Kidney glomerular epithelial cell (primary cell): ENCODE measurements around the gene PKNOX2.

Experiments used
- DNase-seq: peaks from one replicate; lab custom pipeline; 2025; lab: John Stamatoyannopoulos, UW

PKNOX2 gene

DNA sequence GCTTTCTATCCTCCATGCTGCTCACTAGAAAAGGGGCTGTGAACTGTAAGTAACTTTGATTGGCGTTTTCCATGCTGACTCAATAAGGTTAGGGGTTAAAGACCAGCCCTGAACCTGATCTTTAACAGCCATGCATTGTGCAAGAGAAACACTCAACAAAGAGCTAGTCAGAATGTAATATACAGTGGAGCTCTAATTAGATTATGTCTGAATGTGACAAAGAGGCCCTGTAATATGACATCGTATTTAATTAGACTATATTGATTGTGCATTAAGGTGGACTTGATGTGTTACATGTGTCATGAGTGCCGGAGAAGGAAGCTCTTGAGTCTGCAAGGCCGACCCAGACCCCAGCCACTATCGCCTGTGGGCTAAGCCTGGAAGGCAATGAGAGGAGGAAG lies 70.5 kb downstream of the PKNOX2 start:
- no peak for DNase-seq

GRCh38 chr11:125236072-125236825 lies 71.7 kb downstream of the PKNOX2 start:
- DNase-seq: no peak

GRCh38 chr11:125239585-125240560 lies 75.3 kb downstream of the PKNOX2 start:
- DNase-seq: no peak

- no peak for DNase-seq
Observed at GRCh38 chr11:125241104-125241503, 76.6 kb downstream of the PKNOX2 start.

DNA sequence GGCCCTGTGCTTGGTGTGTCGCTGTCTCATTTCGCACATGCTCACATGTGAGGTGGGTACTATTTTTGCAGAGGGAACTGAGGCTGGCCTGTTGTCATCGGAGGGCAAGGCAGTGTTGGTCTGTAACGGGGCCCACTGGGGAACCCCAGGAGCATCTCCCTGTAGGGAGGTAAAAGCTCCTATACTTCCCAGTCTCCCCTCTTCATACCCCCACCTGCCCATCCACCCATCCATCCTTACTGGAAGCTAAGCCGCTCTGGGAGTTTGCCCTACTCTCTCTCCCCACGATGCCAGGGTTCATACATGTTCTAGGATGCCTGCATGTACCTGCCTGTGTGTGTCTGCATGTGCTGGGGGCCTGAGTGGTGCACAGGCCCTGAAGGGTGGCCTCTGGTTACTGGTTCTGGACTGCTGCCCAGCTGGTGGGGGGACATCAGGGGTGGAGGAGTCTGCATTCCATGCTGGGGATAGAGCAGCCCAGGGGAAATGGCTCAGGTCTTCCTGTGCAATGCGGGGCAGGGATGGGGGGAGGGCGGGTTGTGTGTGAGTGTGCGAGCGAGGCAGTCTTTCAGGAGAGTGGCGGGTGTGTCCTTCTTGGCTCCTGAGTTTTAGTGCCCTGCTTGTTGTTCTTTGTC lies 77.7 kb downstream of the PKNOX2 start:
- no peak for DNase-seq

- DNase-seq: no peak
Observed at GRCh38 chr11:125244166-125244565, 79.6 kb downstream of the PKNOX2 start.

DNA sequence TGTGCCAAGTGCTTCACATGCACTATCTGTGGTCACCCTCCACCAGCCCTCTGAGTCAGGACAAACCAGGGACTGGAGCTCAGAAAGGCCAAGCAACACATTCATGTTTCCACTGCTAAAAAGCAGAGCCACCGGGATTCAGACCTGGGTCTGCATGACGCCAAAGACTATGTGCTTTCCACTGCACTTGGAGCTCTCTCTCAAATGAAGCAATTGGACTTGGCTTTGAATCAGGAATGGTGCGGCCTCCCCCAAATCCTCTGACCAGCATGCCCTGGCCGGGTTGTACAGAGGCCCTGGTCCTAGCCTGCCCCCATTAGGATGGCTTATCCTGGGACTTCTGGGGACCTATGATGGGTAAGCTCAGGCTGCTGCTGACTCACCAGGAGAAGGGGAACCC lies 80.7 kb downstream of the PKNOX2 start:
- DNase-seq: no peak

- DNase-seq: no peak
Observed at GRCh38 chr11:125247431-125247830, 82.9 kb downstream of the PKNOX2 start.

DNA sequence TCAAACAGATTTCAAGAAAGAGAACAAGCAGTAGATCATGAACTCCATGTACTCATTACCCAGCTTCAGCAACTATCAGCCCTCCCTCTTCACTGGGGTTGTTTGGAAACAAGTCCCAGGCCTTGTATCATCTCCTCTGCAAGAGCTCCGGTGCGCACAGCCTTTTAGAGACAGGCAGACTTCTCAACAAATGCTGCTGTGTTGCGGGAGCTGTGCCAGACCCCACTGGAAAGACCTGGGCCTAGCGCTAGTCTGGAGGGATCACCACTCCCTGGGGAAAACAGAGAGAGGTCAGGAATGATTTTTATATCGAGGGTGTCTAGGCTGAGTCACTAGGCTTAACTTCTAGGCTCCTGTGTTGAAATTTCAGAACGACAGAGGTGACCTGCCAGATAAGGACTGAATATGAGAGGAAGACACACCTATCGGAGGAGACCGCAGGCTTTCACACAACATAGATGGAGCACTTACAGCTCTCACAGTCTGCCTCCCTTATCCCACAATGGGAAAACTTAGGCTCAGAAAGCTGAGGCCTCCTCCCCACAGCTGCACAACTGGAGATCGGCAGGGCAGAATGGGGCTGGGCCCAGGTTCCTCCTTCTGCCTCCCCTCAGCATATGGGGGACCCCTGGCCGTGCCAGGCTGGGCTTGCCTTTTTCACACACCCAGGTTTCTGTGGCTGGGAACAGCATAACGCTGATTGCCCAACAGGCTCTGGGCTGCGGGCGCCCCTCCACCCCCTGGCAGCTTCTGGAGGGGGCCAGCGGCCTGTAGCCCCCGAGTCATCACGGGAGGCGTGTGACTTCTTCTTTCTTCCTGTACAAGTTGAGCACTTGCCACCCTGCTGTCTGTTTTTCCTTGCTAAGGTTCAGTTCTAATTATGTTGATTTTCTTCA lies 86.0 kb downstream of the PKNOX2 start:
- DNase-seq: no peak

DNA sequence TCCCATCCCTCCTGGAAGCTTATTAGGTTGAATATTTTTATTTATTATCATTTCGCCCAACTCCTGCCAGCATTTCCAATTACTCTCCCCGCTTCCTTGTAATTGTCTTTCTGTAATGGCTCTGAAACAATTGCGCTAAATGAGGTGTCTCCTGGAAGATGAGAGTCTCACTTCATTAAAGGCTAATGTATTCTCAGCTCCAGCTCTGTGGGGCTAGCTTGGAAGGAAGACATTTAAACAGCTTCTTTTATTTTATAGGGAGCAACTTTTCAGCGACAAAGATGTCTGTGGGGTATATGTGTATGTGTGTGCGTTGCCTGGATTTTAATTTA lies 86.6 kb downstream of the PKNOX2 start:
- DNase-seq: no peak

GRCh38 chr11:125251956-125252355 lies 87.4 kb downstream of the PKNOX2 start:
- DNase-seq: no peak

DNA sequence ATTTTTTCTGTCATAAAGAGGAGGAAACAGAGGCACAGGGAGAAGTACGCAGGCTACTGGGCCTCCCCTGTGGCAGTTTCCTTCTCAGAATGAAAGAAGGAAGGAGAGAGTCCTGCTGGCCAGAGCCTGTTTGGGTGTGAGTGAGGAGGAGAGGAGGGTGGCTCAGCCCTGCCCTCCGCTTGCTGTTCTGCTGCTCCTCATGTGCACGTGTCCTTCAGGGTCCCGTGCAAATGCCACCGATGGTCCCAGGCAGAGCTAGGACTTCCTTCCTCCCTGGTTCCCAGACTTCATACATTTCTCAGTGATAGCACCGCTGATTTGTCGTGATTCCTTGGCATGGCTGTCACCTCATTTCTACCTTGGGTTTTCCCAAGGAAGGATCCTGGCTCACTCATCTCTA lies 88.7 kb downstream of the PKNOX2 start:
- DNase-seq: no peak

GRCh38 chr11:125253795-125254525 lies 89.4 kb downstream of the PKNOX2 start:
- no peak for DNase-seq

GRCh38 chr11:125256541-125257189 lies 92.1 kb downstream of the PKNOX2 start:
- no peak for DNase-seq

DNA sequence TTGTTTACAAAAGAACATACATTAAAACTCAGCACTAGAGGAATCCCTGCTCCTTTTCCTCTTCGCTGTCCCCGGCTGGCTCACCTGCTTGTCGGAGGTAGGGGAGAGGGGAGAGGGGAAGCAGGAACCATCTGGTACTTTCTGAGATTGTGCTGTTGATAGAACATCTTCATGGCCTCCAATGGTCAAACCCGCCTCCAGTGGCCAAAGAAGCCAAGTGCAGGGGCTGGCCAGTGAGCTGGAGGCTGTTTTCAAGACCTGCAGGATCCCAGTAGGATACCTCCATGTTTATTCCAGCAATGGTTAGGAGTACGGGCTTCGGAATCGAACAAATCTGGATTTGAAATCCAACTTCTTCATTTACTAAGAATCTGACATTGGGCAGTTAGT lies 92.6 kb downstream of the PKNOX2 start:
- no peak for DNase-seq

GRCh38 chr11:125257751-125258150 lies 93.2 kb downstream of the PKNOX2 start:
- no peak for DNase-seq

DNA sequence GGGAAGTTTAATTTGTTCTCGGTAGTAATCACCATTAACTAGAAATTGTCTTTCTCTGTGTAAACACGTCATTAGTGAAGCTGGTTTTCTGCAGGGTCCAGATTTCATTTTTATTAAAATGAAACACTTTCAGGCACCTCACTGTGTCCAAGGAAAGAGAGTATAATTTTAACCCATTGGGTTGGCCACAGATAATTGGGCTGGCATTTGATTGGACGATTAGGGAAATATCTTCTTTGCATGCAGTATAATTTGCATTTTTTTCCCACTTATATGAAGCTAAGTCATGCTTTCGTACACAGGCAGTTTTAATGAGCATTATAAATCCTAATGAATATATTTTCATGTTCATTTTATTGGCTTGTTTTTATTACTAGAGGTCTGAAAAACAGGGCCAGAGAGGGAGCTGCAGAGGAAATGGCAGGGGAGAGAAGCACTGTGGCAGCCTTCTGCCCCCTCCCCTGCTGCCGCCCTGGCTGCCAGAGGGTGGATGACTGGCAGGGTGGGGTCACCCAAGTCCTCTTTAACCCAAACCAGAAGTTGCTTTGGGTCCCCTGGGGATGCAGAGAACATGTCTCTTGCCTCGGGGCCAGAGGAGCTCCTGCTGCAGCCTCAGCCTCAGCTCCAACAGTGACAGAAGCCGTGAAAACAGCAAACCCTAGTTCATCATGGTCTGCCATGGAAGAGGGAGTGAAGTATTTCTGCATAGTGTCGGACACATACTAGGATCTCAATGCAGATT lies 93.9 kb downstream of the PKNOX2 start:
- DNase-seq: no peak

GRCh38 chr11:125261588-125261987 lies 97.0 kb downstream of the PKNOX2 start:
- DNase-seq: no peak

GRCh38 chr11:125262194-125262829 lies 97.8 kb downstream of the PKNOX2 start:
- DNase-seq: no peak
